Subcutaneous adipose tissue (tissue), 4 donors: ENCODE measurements around the gene PPARA. TPM values are rescaled to one million over a fixed set of nuclear protein-coding genes. Genes with fewer than 3 reads are reported as not detected.

Experiments used
- CTCF ChIP-seq: fragments of 450-650 bp; IDR thresholded peaks from one replicate; pipeline ENCODE4 v1.5.1; 2016; ENCODE audit warnings: low read depth, mild to moderate bottlenecking, control low read depth, antibody characterized with exemption, moderate library complexity
- total RNA-seq, 4 donors: library from RNA; depleted of rRNA; stranded (reverse); fragments of >200 nt; gene quantifications; one replicate each; pipeline ENCODE4 v1.1.0, GENCODE V29; 2016

The PPARA gene
- total RNA-seq, 4 donors from 2014 or later: 23.5 to 51.0 (median 36.0) TPM

- TF ChIP-seq CTCF: no peak
These were observed 138.5 kb downstream of the PPARA start for GRCh38 chr22:46288846-46289243.

- TF ChIP-seq CTCF: no peak
These were observed 139.0 kb downstream of the PPARA start for GRCh38 chr22:46289244-46289891.

- no peak for TF ChIP-seq CTCF
These were observed 140.0 kb downstream of the PPARA start for GRCh38 chr22:46290121-46290842.

- TF ChIP-seq CTCF: no peak
These were observed 140.8 kb downstream of the PPARA start for GRCh38 chr22:46290843-46291785.

GRCh38 chr22:46292173-46292572 lies 141.8 kb downstream of the PPARA start:
- no peak for TF ChIP-seq CTCF

GRCh38 chr22:46292732-46293131 lies 142.4 kb downstream of the PPARA start:
- TF ChIP-seq CTCF: no peak

Other genes starting within 250 kb of the PPARA start
- gene WNT7B, start 173.4 kb upstream of the PPARA start, total RNA-seq: not detected
- 10 to 100 TPM in 1 of 4 donors, 1 to 10 TPM in 3; 3.4 to 13.6 (median 9.2) TPM for gene CDPF1, start 99.8 kb downstream of the PPARA start, total RNA-seq
- gene PKDREJ, start 112.8 kb downstream of the PPARA start, total RNA-seq: under 1 TPM in 2 of 4 donors, not detected in 2; 0.16 to 0.22 TPM
- gene TTC38, start 117.5 kb downstream of the PPARA start, total RNA-seq: 100 to 1,000 TPM in 2 of 4 donors, 10 to 100 TPM in 2; 63.7 to 285 (median 88.5) TPM
- gene GTSE1, start 146.3 kb downstream of the PPARA start, total RNA-seq: 1 to 10 TPM in 2 of 4 donors, not detected in 2; 1.1 to 1.4 TPM
- gene TRMU, start 185.2 kb downstream of the PPARA start, total RNA-seq: 10 to 100 TPM; 28.7 to 49.0 (median 31.3) TPM